Measurements from ENCODE around the gene KCNK4.
A peak's percentile ranks its signal among the peaks of the same experiment; 100 is the strongest.
"Not testable (repeated sequence)": the region's sequence is repeated elsewhere in the genome, so short reads cannot be mapped to it uniquely, and the experiment has no call there.

The KCNK4 gene

DNA sequence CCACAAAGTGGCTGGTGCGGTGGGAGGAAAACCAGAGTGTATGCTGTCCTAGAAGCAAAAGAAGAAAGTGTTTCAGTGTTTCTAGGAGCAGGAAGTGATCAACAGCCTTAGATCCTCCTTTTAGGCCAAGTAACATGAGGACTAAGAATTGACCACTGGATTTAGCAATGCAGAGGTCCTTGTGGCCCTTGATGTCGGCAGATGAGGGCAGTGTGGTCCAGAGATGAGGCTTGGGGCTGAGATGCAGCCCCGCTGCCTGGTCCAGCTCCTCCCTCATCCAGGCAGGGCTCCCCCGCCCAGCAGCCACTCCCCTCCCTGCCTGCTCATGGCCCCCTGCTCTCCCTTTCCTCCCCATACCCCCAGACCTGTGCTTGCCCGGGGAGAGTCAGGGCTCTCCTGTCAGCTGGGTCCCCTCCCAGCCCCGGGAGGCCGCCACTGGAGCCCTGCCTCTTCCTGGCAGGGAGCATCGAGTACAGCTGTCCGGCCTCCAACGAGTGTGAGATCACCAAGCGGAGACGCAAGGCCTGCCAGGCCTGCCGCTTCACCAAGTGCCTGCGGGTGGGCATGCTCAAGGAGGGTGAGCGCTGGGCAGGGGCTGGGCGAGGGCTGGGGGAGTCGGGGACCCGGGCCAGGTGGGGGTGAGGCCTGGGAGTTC is 22.5 kb downstream of the KCNK4 start:
- DNase-seq = no peak

DNA sequence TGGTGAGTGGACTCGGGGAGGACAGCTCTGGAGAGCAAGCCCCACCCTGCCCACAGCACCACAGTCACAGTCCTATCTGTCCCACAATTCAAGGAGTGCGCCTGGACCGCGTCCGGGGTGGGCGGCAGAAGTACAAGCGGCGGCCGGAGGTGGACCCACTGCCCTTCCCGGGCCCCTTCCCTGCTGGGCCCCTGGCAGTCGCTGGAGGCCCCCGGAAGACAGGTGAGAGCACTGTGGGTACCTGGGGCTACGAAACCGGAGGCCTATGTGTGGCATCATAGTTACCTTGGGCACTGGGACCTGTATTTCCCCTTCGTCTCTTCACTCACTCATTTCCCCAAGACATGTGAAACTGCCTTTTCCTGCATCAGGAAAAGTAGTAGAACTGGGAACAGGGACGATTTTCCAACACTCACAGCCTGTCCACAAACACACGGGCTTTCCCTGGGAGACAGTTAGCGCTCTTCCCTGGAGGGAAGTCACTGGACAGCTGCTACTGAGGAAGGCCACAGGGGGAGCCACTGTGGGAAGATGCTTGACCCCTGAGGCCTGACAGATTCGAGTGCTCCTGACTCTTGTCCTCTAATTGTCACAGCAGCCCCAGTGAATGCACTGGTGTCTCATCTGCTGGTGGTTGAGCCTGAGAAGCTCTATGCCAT is 23.2 kb downstream of the KCNK4 start:
- no peak for DNase-seq

GRCh38 chr11:64314805-64315561 is 23.9 kb downstream of the KCNK4 start:
- DNase-seq = no peak

GRCh38 chr11:64315667-64316526 is 24.8 kb downstream of the KCNK4 start:
- not testable (repeated sequence) for DNase-seq

DNA sequence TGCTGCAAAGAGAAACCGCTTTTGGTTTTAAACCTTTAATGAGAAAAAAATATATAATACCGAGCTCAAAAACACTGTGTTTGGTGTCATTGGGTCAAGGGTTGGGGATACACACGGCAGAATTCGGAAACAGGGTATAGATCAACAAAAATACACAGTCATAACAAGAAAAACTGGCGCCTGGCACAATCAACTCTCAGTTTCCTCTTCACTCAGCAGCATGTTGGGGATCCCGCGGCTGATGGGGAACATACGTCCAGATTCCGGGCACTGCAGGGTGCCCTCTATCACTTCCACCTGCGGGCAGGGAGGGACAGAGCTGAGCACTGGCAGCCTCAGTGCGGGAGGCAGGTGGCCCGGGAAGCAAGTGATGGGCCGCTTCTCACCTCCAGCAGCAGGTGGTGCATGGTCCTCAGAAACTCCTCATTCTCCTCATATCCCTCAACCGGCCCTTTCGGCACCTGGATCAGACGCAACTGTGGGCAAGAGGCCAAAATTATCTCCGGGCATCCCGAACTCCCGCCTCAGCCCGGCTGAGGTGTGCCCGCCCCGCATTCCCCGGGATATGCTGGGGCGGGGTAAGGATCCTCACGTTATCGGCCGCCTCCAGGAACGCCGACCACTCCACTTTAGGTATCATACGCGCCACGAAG is 25.7 kb downstream of the KCNK4 start:
- DNase-seq = peak; percentile 74

DNA sequence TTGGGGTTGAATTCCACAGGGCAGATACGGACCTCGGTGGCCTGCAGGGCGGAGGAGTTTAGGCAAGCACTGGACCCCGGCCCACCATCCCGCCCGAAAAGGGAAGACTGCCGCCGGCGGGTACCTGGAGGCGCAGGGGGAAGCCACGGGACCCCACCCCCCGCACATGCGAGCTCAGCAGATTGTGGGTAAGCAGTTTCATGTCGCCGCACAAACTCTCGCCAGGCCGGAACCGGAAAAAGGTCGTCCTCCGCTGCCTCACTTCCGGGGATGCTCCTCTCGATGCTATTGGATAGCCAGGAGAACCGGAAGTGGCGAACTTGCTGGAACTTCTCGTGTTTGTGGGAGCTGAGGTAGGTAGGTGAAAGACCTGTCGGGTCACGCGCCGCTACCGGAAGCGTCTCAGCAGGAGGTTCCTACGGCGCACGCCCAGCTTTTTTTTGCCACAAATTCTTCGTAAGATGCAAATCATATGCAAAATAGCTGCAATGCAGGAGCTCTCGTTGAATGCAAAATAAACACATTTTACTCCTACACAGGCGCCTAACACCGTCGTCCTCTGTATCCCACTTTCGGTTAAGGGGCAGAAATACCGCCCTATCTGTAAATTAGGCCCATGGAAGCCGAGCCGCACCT is 26.3 kb downstream of the KCNK4 start, which contains the start of gene TRMT112:
Gene TRMT112 (minus strand): TSS at position 235 of the 636 bp plus-strand sequence. CDS start 33 bp downstream, at position 202.
- peak; percentile 99 for DNase-seq

DNA sequence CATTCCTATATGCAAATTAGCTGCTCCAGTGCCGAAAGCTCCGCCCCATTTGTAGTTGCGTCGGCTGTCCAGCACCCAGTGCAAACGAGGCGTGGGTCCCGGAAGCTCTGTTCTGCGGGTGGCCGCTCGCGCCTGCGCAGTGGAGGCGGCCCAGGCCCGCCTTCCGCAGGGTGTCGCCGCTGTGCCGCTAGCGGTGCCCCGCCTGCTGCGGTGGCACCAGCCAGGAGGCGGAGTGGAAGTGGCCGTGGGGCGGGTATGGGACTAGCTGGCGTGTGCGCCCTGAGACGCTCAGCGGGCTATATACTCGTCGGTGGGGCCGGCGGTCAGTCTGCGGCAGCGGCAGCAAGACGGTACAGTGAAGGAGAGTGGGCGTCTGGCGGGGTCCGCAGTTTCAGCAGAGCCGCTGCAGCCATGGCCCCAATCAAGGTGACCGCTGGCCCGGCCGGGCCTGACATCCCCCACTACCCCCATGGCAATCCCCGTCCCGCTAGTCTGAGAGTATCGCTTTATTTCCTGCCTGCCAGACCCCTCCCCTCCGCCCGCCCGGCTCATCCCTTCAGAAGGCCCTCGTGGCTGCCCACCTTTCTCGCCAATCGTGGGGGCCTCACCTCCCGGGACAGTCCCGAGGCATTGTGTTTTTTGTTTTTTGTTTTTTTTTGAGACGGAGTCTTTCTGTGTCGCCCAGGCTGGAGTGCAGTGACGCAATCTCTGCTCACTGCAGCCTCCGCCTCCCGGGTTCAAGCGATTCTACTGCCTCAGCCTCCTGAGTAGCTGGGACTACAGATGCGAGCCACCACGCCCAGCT is 27.1 kb downstream of the KCNK4 start, which contains the start of gene PRDX5:
Gene PRDX5 (plus strand): TSS at position 161 of the 805 bp plus-strand sequence. CDS start 95 bp downstream, at position 256.
- peak; percentile 99 for DNase-seq

DNA sequence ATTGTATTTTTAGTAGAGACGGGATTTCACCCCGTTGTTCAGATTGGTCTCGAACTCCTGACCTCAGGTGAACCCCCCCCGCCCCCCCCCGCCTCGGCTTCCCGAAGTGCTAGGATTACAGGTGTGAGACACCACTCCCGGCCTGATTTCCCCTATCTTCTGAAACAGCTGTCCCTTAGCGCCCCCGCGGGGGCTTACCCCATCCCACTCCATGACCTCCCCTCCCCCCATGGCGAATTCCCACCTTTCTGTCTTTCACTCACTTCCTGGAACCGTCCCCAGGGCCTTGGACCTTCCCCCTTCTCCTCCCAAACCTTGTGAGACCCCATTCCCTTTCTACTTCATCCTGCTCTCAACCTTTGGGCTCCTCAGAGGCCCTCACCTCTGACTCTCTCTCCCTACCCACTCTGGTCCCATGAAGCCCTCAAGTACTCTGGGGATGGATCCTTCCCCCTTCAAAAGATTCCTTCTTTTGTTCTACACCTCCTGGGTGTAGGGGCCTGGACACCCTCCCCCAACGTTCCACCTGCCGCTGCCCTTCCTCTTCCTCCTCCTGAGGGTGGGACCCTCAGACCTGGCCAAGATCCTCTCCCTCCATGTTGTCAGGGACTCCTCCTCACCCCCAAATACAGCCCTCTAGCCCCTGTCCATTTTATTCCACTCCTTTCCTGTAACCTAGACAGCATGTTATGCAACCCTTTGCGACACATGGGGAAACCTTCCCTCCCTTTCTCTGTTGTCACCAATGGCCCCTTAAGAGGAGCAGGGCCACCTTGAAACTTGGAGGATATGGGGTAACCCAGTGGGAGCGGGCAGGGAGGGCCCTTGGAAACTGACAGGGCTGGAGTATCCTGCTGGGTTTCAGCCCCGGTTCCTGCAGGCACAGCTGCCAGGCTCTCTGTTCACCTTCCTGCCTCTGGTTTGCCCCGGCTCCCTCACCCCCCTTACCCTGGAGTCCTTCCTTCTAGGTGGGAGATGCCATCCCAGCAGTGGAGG is 28.0 kb downstream of the KCNK4 start:
- peak; percentile 44 for DNase-seq

- DNase-seq = no peak
Measured at GRCh38 chr11:64320556-64320955, 29.5 kb downstream of the KCNK4 start.

- DNase-seq = no peak
Measured at GRCh38 chr11:64321026-64321425, 29.9 kb downstream of the KCNK4 start.

- DNase-seq = no peak
Measured at GRCh38 chr11:64321533-64321932, 30.4 kb downstream of the KCNK4 start.

GRCh38 chr11:64322925-64323260 is 31.8 kb downstream of the KCNK4 start:
- DNase-seq = no peak

GRCh38 chr11:64323373-64323772 is 32.3 kb downstream of the KCNK4 start:
- no peak for DNase-seq

GRCh38 chr11:64323984-64324383 is 32.9 kb downstream of the KCNK4 start:
- DNase-seq = not testable (repeated sequence)

DNA sequence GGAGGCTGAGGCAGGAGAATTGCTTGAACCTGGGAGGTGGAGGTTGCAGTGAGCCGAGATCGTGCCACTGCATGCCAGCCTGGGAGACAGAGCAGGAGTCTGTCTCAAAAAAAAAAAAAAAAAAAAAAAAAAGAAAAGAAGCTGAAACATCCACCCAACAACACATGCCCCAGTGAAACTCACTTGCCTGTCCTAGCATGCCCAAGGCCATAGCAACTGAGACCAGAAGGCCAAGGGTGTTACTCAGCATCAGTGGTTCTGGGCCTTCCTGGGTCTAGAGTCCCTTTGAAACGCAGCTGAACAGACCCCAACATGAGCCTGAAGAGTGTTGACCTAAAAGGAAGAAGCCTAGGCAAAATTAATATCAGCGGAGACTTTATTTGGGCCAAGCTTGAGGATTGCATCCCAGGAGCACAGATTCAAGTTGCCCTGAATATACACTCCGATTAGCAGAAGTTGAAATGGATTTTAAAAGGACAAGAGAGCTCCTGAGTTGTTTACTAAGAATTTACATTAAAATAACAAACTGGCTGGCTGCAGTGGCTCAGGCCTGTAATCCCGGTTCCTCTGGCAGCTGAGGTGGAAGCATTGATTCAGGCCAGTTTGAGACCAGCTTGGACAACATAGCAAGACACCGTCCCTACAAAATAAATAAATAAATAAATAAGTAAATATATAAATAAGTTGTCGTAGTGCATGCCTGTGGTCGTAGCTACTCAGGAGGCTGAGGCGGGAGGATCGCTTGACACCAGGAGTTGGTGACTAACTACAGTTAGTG is 33.8 kb downstream of the KCNK4 start:
- DNase-seq = no peak

DNA sequence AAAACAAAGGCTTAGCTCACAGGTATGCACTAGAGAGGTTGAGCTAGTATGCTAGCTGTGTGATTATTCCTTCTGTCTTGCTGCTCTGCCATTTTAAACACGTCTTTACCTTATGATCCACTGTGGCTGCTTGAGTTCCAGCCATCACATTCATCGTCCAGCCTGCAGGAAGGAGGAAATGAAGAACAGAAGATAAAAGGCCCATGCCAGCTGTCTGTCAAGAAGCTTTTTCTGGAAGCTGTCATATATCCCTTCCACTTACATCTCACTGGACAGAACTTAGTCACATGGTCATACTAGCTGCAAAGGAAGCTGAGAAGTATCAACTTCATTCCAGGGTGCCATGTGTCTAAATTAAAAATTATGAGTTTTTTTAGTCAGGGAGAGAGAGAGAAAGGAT is 36.3 kb downstream of the KCNK4 start:
- no peak for DNase-seq

- DNase-seq = no peak
Measured at GRCh38 chr11:64327993-64328392, 36.9 kb downstream of the KCNK4 start.

DNA sequence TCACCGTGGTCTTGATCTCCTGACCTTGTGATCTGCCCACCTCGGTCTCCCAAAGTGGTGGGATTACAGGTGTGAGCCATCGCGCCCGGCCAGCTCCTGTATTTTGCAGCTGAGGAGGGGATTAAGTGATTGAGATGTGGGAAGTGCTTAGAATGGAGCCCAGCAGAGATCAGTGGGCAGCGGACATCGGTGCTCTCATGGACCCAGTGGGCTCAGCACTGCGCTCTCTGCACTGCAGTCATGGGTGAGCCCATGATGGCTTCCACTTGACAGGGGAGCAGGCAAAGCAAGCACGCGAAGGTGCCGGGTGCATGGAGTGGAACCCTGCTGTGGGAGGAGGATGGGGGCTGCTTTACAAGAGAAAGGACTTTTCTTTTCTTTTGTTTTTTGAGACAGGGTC is 39.8 kb downstream of the KCNK4 start:
- DNase-seq = no peak

Measured in NCI-H69 (cell line).